HFFc6 (cell line): Measurements from ENCODE around the gene KDM3B. TPM values are rescaled to one million over a fixed set of nuclear protein-coding genes. Genes with fewer than 3 reads are reported as not detected.
A peak's percentile ranks its signal among the peaks of the same experiment; 100 is the strongest.
"Not testable (repeated sequence)": the region's sequence is repeated elsewhere in the genome, so short reads cannot be mapped to it uniquely, and the experiment has no call there.

Experiments used
- DNase-seq: peaks from one replicate; pipeline ENCODE4 v3.0.0-alpha.2; 2018
- H3K27ac Mint-ChIP-seq: 2 replicates; pipeline ENCODE4 v1.8.0; 2020; ENCODE audit warnings: mild to moderate bottlenecking, mixed read lengths
- H3K27me3 Mint-ChIP-seq: 2 replicates; pipeline ENCODE4 v1.8.0; 2021; ENCODE audit warnings: mild to moderate bottlenecking, moderate library complexity, mixed read lengths; ENCODE audit not compliant: insufficient read depth
- H3K36me3 Mint-ChIP-seq: 2 replicates; pipeline ENCODE4 v1.8.0; 2021; ENCODE audit warnings: low read depth, mixed read lengths
- H3K4me1 Mint-ChIP-seq: 2 replicates; pipeline ENCODE4 v1.8.0; 2020; ENCODE audit warnings: low read depth, mixed read lengths
- H3K4me3 Mint-ChIP-seq: 2 replicates; pipeline ENCODE4 v1.8.0; 2020; ENCODE audit warnings: mild to moderate bottlenecking, moderate library complexity, mixed read lengths
- H3K9me3 Mint-ChIP-seq: 2 replicates; pipeline ENCODE4 v1.8.0; 2020; ENCODE audit warnings: mild to moderate bottlenecking, mixed read lengths
- CTCF ChIP-seq: fragments of 200-600 bp; sonication (generic); IDR thresholded peaks from 2 replicates; pipeline ENCODE4 v1.5.0; 2021; ENCODE audit warnings: antibody characterized with exemption, mild to moderate bottlenecking
- total RNA-seq, 6 experiments: library from RNA; stranded (reverse); fragmentation: NEBNext Ultra II Directional; extraction: Animal tissue kit (Norgen Biotek cat#: 25700); gene quantifications; 2 replicates in 1 of 6; 3 replicates in 5 of 6; pipeline ENCODE4 v1.2.3, GENCODE V29; 2021

Gene KDM3B
- total RNA-seq, 6 experiments from 2014 or later, result 29.0 to 37.8 (median 33.3) TPM

- H3K36me3 Mint-ChIP-seq, result peaks cover 26% of the 10 kb centered on the region
- no peaks in the 10 kb centered on the region for H3K27me3 Mint-ChIP-seq
- no peaks in the 10 kb centered on the region for H3K9me3 Mint-ChIP-seq
- no peak overlapping the region for H3K27ac Mint-ChIP-seq
- no peak for TF ChIP-seq CTCF
- DNase-seq, result no peak
- H3K4me1 Mint-ChIP-seq, result no peaks in the 10 kb centered on the region
- no peak overlapping the region for H3K4me3 Mint-ChIP-seq
Observed at GRCh38 chr5:138408023-138408422, 55.5 kb downstream of the KDM3B start.

GRCh38 chr5:138410996-138411640 lies 58.6 kb downstream of the KDM3B start:
- H3K27ac Mint-ChIP-seq, H3K9me3 Mint-ChIP-seq, H3K27me3 Mint-ChIP-seq, H3K4me1 Mint-ChIP-seq, H3K4me3 Mint-ChIP-seq: not testable (repeated sequence)
- peak; percentile 25 for DNase-seq
- peak; percentile 73 for TF ChIP-seq CTCF
- peaks cover 17% of the 10 kb centered on the region for H3K36me3 Mint-ChIP-seq

GRCh38 chr5:138418444-138418843 lies 66.0 kb downstream of the KDM3B start:
- no peaks in the 10 kb centered on the region for H3K9me3 Mint-ChIP-seq
- peaks cover 10% of the 10 kb centered on the region for H3K36me3 Mint-ChIP-seq
- no peaks in the 10 kb centered on the region for H3K4me1 Mint-ChIP-seq
- DNase-seq, result no peak
- no peak for TF ChIP-seq CTCF
- H3K27me3 Mint-ChIP-seq, result no peaks in the 10 kb centered on the region; the same call in 1 of the 2 replicates
- no peak overlapping the region for H3K27ac Mint-ChIP-seq
- H3K4me3 Mint-ChIP-seq, result no peak overlapping the region

GRCh38 chr5:138425079-138425478 lies 72.6 kb downstream of the KDM3B start:
- DNase-seq, result no peak
- H3K4me3 Mint-ChIP-seq, result no peak overlapping the region
- H3K36me3 Mint-ChIP-seq, result peaks cover 33% of the 10 kb centered on the region
- no peak overlapping the region; the same call in 1 of the 2 replicates for H3K27ac Mint-ChIP-seq
- H3K4me1 Mint-ChIP-seq, result no peaks in the 10 kb centered on the region
- no peak for TF ChIP-seq CTCF
- no peaks in the 10 kb centered on the region; the same call in 1 of the 2 replicates for H3K27me3 Mint-ChIP-seq
- no peaks in the 10 kb centered on the region for H3K9me3 Mint-ChIP-seq

GRCh38 chr5:138435943-138436342 lies 83.5 kb downstream of the KDM3B start:
- Mint-ChIP-seq H3K4me3 (no peak overlapping the region), H3K9me3 (no peaks in the 10 kb centered on the region), H3K36me3 (peaks cover 11% of the 10 kb centered on the region), H3K27me3 (peaks cover 4% of the 10 kb centered on the region), H3K4me1 (peaks cover 20% of the 10 kb centered on the region), H3K27ac (no peak overlapping the region)
- DNase-seq, result no peak
- no peak for TF ChIP-seq CTCF
